Adipocyte (in vitro differentiated cells): ENCODE results near the gene KIF26A.

Experiments
- DNase-seq: peaks from one replicate; pipeline ENCODE4 v3.0.0-alpha.2; 2015; ENCODE audit warnings: low read depth
- H3K27me3 ChIP-seq: replicated peaks from 2 replicates; pipeline ENCODE4 v1.7.0; 2013; ENCODE audit warnings: mild to moderate bottlenecking, low read length, moderate library complexity; ENCODE audit not compliant: control insufficient read depth, insufficient read depth
- H3K36me3 ChIP-seq: 2 replicates; pipeline ENCODE4 v1.7.0; 2013; ENCODE audit warnings: low read length, mild to moderate bottlenecking, moderate library complexity; ENCODE audit not compliant: control insufficient read depth, insufficient read depth, severe bottlenecking
- H3K4me1 ChIP-seq: 2 replicates; pipeline ENCODE4 v1.7.0; 2013; ENCODE audit warnings: mild to moderate bottlenecking, low read length, moderate library complexity; ENCODE audit not compliant: control insufficient read depth, insufficient read depth
- H3K4me3 ChIP-seq: 2 replicates; pipeline ENCODE4 v1.7.0; 2013; ENCODE audit warnings: mild to moderate bottlenecking, low read length, moderate library complexity
- H3K9ac ChIP-seq: 2 replicates; pipeline ENCODE4 v1.7.0; 2013; ENCODE audit warnings: mild to moderate bottlenecking, low read length, moderate library complexity
- H3K9me3 ChIP-seq: 2 replicates; pipeline ENCODE4 v1.7.0; 2013; ENCODE audit warnings: mild to moderate bottlenecking, low read length, moderate library complexity; ENCODE audit not compliant: control insufficient read depth

KIF26A gene

GRCh38 chr14:104110491-104111209 is 27.7 kb upstream of the KIF26A start:
- no peaks in the 10 kb centered on the region for H3K36me3 ChIP-seq
- no peak overlapping the region for H3K4me3 ChIP-seq
- H3K9me3 ChIP-seq = no peaks in the 10 kb centered on the region
- H3K4me1 ChIP-seq = no peaks in the 10 kb centered on the region
- DNase-seq = no peak
- peaks cover 11% of the 10 kb centered on the region for H3K27me3 ChIP-seq
- H3K9ac ChIP-seq = no peak overlapping the region

GRCh38 chr14:104111301-104112112 is 26.9 kb upstream of the KIF26A start:
- no peaks in the 10 kb centered on the region for H3K36me3 ChIP-seq
- no peak overlapping the region for H3K9ac ChIP-seq
- no peak overlapping the region for H3K4me3 ChIP-seq
- H3K27me3 ChIP-seq = peaks cover 19% of the 10 kb centered on the region
- no peaks in the 10 kb centered on the region for H3K9me3 ChIP-seq
- H3K4me1 ChIP-seq = no peaks in the 10 kb centered on the region
- no peak for DNase-seq

- DNase-seq = no peak
- H3K4me1 ChIP-seq = no peaks in the 10 kb centered on the region
- H3K4me3 ChIP-seq = no peak overlapping the region
- no peak overlapping the region for H3K9ac ChIP-seq
- H3K9me3 ChIP-seq = no peaks in the 10 kb centered on the region
- no peaks in the 10 kb centered on the region for H3K36me3 ChIP-seq
- H3K27me3 ChIP-seq = peaks cover 19% of the 10 kb centered on the region
Measured at GRCh38 chr14:104112113-104112505, 26.3 kb upstream of the KIF26A start.

GRCh38 chr14:104112609-104113571 is 25.5 kb upstream of the KIF26A start:
- DNase-seq = no peak
- Histone ChIP-seq H3K36me3 (no peaks in the 10 kb centered on the region), H3K9me3 (no peaks in the 10 kb centered on the region), H3K27me3 (peaks cover 17% of the 10 kb centered on the region), H3K9ac (no peak overlapping the region), H3K4me1 (no peaks in the 10 kb centered on the region), H3K4me3 (no peak overlapping the region)

GRCh38 chr14:104113631-104114420 is 24.6 kb upstream of the KIF26A start:
- H3K27me3 ChIP-seq = peaks cover 21% of the 10 kb centered on the region
- H3K9ac ChIP-seq = no peak overlapping the region
- H3K9me3 ChIP-seq = no peaks in the 10 kb centered on the region
- no peaks in the 10 kb centered on the region for H3K4me1 ChIP-seq
- no peak for DNase-seq
- no peaks in the 10 kb centered on the region for H3K36me3 ChIP-seq
- H3K4me3 ChIP-seq = no peak overlapping the region

GRCh38 chr14:104114421-104115130 is 23.8 kb upstream of the KIF26A start:
- no peak for DNase-seq
- H3K9me3 ChIP-seq = no peaks in the 10 kb centered on the region

GRCh38 chr14:104115131-104115600 is 23.2 kb upstream of the KIF26A start:
- no peak for DNase-seq
- H3K9me3 ChIP-seq = no peaks in the 10 kb centered on the region
- peaks cover 33% of the 10 kb centered on the region for H3K27me3 ChIP-seq
- H3K4me1 ChIP-seq = no peaks in the 10 kb centered on the region
- no peaks in the 10 kb centered on the region for H3K36me3 ChIP-seq
- no peak overlapping the region for H3K4me3 ChIP-seq
- H3K9ac ChIP-seq = no peak overlapping the region

More at GRCh38 chr14:104114421-104115130, 23.8 kb upstream of the KIF26A start:
- Histone ChIP-seq H3K4me1 (no peaks in the 10 kb centered on the region), H3K36me3 (no peaks in the 10 kb centered on the region), H3K27me3 (peaks cover 28% of the 10 kb centered on the region), H3K9ac (no peak overlapping the region), H3K4me3 (no peak overlapping the region)

GRCh38 chr14:104115691-104116287 is 22.6 kb upstream of the KIF26A start:
- Histone ChIP-seq H3K9ac (no peak overlapping the region), H3K9me3 (peaks cover 2% of the 10 kb centered on the region), H3K27me3 (peaks cover 38% of the 10 kb centered on the region), H3K4me3 (no peak overlapping the region), H3K4me1 (no peaks in the 10 kb centered on the region), H3K36me3 (no peaks in the 10 kb centered on the region)
- no peak for DNase-seq

GRCh38 chr14:104116288-104116755 is 22.1 kb upstream of the KIF26A start:
- peaks cover 44% of the 10 kb centered on the region for H3K27me3 ChIP-seq
- H3K36me3 ChIP-seq = no peaks in the 10 kb centered on the region
- no peak for DNase-seq
- H3K4me1 ChIP-seq = no peaks in the 10 kb centered on the region
- H3K9me3 ChIP-seq = peaks cover 7% of the 10 kb centered on the region
- no peak overlapping the region for H3K9ac ChIP-seq
- no peak overlapping the region for H3K4me3 ChIP-seq
